HG03064 (cell line): ENCODE data around the gene PIK3R6.
"Not testable (repeated sequence)": the region's sequence is repeated elsewhere in the genome, so short reads cannot be mapped to it uniquely, and the experiment has no call there.

Source experiments
- ATAC-seq: cut with Tn5 transposase; IDR thresholded peaks from one replicate; pipeline ENCODE4 v1.9.1; 2021; ENCODE audit warnings: low read depth; ENCODE audit not compliant: unreplicated experiment

Gene PIK3R6

GRCh38 chr17:8894673-8895578, 27.5 kb upstream of the PIK3R6 start:
- no peak for ATAC-seq

GRCh38 chr17:8894202-8894671, 26.8 kb upstream of the PIK3R6 start:
- ATAC-seq, result no peak

- no peak for ATAC-seq
These were observed 26.2 kb upstream of the PIK3R6 start for GRCh38 chr17:8893621-8894201.

GRCh38 chr17:8893059-8893458, 25.6 kb upstream of the PIK3R6 start:
- no peak for ATAC-seq

- no peak for ATAC-seq
These were observed 24.8 kb upstream of the PIK3R6 start for GRCh38 chr17:8892338-8892690.

- ATAC-seq, result no peak
These were observed 23.2 kb upstream of the PIK3R6 start for GRCh38 chr17:8890671-8891070.

- no peak for ATAC-seq
These were observed 22.2 kb upstream of the PIK3R6 start for GRCh38 chr17:8889458-8890210.

GRCh38 chr17:8888704-8889302, 21.3 kb upstream of the PIK3R6 start:
- ATAC-seq, result no peak

- ATAC-seq, result no peak
These were observed 20.6 kb upstream of the PIK3R6 start for GRCh38 chr17:8887834-8888703.

GRCh38 chr17:8887301-8887700, 19.8 kb upstream of the PIK3R6 start:
- no peak for ATAC-seq

GRCh38 chr17:8885967-8886684, 18.7 kb upstream of the PIK3R6 start:
- ATAC-seq, result no peak

- not testable (repeated sequence) for ATAC-seq
These were observed 17.9 kb upstream of the PIK3R6 start for GRCh38 chr17:8885163-8885966.

- ATAC-seq, result no peak
These were observed 17.0 kb upstream of the PIK3R6 start for GRCh38 chr17:8884336-8884990.

- ATAC-seq, result no peak
These were observed 15.9 kb upstream of the PIK3R6 start for GRCh38 chr17:8883353-8883752.

GRCh38 chr17:8881606-8882005, 14.1 kb upstream of the PIK3R6 start:
- ATAC-seq, result no peak

- ATAC-seq, result no peak
These were observed 13.0 kb upstream of the PIK3R6 start for GRCh38 chr17:8880466-8880865.

- ATAC-seq, result no peak
These were observed 11.9 kb upstream of the PIK3R6 start for GRCh38 chr17:8879410-8879809.

- ATAC-seq, result no peak
These were observed 10.5 kb upstream of the PIK3R6 start for GRCh38 chr17:8877984-8878383.
